T-cell (primary cell): ENCODE measurements around the gene KLF7. TPM values are rescaled to one million over a fixed set of nuclear protein-coding genes. Genes with fewer than 3 reads are reported as not detected.

ENCODE experiments used
- ATAC-seq, 4 experiments: fragments of 200-7000 bp in 3 of 4; fragments of 150-1000 bp in 1 of 4; cut with Tn5 transposase; replicated peaks in 1 of 4; 1 replicate in 3 of 4; 2 replicates in 1 of 4; pipeline ENCODE4 v1.10.0; 2021; ENCODE audit warnings: moderate library complexity in 3 of 4, mild to moderate bottlenecking in 2 of 4, moderate number of reproducible peaks in 1 of 4
- CTCF ChIA-PET, 2 donors: fragments of 300-600 bp; sonication (Branson Sonifier 250); formaldehyde crosslinking; loops; one replicate each; lab custom pipeline; 2022; ENCODE audit warnings: antibody characterized with exemption in 2 of 2; lab: Charles Lee
- POLR2A ChIA-PET, 2 donors: fragments of 300-600 bp; sonication (Branson Sonifier 250); formaldehyde crosslinking; loops; one replicate each; lab custom pipeline; 2022; ENCODE audit warnings: antibody characterized with exemption in 2 of 2; lab: Charles Lee
- DNase-seq, 35 experiments: peaks; one replicate each; pipeline versions ENCODE4 v3.0.0 to v3.0.0-alpha.2; 2013 to 2023
- H3K27ac ChIP-seq: one replicate; pipeline ENCODE4 v1.5.1; 2013; ENCODE audit warnings: low read length
- H3K27me3 ChIP-seq, 2 experiments: replicated peaks in 1 of 2; 1 replicate in 1 of 2; 2 replicates in 1 of 2; pipeline versions ENCODE4 v1.6.1 to v1.7.0; 2013; ENCODE audit warnings: low read length in 1 of 2, mixed read lengths in 1 of 2; ENCODE audit not compliant: control insufficient read depth in 2 of 2, insufficient read depth in 2 of 2; ENCODE audit errors: extremely low read depth in 1 of 2
- H3K36me3 ChIP-seq, 2 donors: 1 replicate in 1 of 2; 2 replicates in 1 of 2; pipeline versions ENCODE4 v1.6.1 to v1.7.0; 2013; ENCODE audit warnings: low read length in 1 of 2; ENCODE audit not compliant: control insufficient read depth in 2 of 2, insufficient read depth in 1 of 2; ENCODE audit errors: extremely low read depth in 1 of 2
- H3K4me1 ChIP-seq, 2 experiments: 1 replicate in 1 of 2; 2 replicates in 1 of 2; pipeline versions ENCODE4 v1.6.1 to v1.7.0; 2013; ENCODE audit warnings: low read length in 2 of 2, mixed read lengths in 1 of 2; ENCODE audit not compliant: insufficient read depth in 2 of 2, control insufficient read depth in 1 of 2; ENCODE audit errors: extremely low read depth in 1 of 2
- H3K4me3 ChIP-seq, 2 donors: 1 replicate in 1 of 2; 2 replicates in 1 of 2; pipeline versions ENCODE4 v1.5.1 to v1.7.0; 2013; ENCODE audit warnings: mild to moderate bottlenecking in 2 of 2, low read length in 1 of 2, moderate library complexity in 1 of 2; ENCODE audit not compliant: control insufficient read depth in 1 of 2; ENCODE audit errors: extremely low read depth in 1 of 2
- H3K9me3 ChIP-seq: 2 replicates; pipeline ENCODE4 v1.7.0; 2013
- H3K27ac Mint-ChIP-seq, 2 donors: one replicate each; pipeline ENCODE4 v1.8.0; 2020 to 2021; ENCODE audit warnings: mild to moderate bottlenecking in 2 of 2, mixed read lengths in 2 of 2
- H3K27me3 Mint-ChIP-seq, 2 donors: one replicate each; pipeline ENCODE4 v1.8.0; 2021 to 2022; ENCODE audit warnings: mixed read lengths in 2 of 2
- H3K36me3 Mint-ChIP-seq: one replicate; pipeline ENCODE4 v1.8.0; 2021; ENCODE audit warnings: mixed read lengths
- H3K4me1 Mint-ChIP-seq, 3 donors: one replicate each; pipeline ENCODE4 v1.8.0; 2020 to 2022; ENCODE audit warnings: mixed read lengths in 3 of 3, mild to moderate bottlenecking in 1 of 3
- H3K4me3 Mint-ChIP-seq, 3 donors: one replicate each; pipeline ENCODE4 v1.8.0; 2020 to 2022; ENCODE audit warnings: mild to moderate bottlenecking in 3 of 3, mixed read lengths in 3 of 3, moderate library complexity in 3 of 3
- H3K9me3 Mint-ChIP-seq, 3 donors: one replicate each; pipeline ENCODE4 v1.8.0; 2020 to 2022; ENCODE audit warnings: mixed read lengths in 3 of 3
- WGBS: methylation state at CpG from one replicate; pipeline ENCODE4 v1.1.5; 2013; ENCODE audit warnings: missing lambda C conversion rate; ENCODE audit not compliant: insufficient coverage; 5-methylcytosine and 5-hydroxymethylcytosine counted together
- total RNA-seq, 35 experiments: library from RNA in 6 of 35; stranded (reverse) in 6 of 35; fragments of 120-200 nt in 1 of 35; gene quantifications; one replicate each; pipeline versions ENCODE4 v1.2.1 to v1.2.4 and lab custom pipeline; 2013 to 2026

Gene KLF7
- total RNA-seq, 5 donors from 2014 or later (not counting 1 experiment from before 2014, with no cell fraction given): 56.8 to 90.6 (median 65.7) TPM

GRCh38 chr2:207202645-207203044, 36.9 kb upstream of the KLF7 start:
- no peak overlapping the region for H3K27ac Mint-ChIP-seq
- POLR2A ChIA-PET: no interaction called here
- peaks cover 0 to 4% (median 0%) of the 10 kb centered on the region in 3 donors for H3K9me3 Mint-ChIP-seq
- no peaks in the 10 kb centered on the region for H3K36me3 Mint-ChIP-seq
- H3K4me1 Mint-ChIP-seq: no peaks in the 10 kb centered on the region
- Histone ChIP-seq H3K27me3 (no peaks in the 10 kb centered on the region), H3K4me3 (no peak overlapping the region), H3K4me1 (no peaks in the 10 kb centered on the region), H3K9me3 (no peaks in the 10 kb centered on the region), H3K27ac (no peak overlapping the region), H3K36me3 (no peaks in the 10 kb centered on the region)
- WGBS: 25% methylated on average over 2 of the region's 4 CpGs
- peaks cover 0 to 1% of the 10 kb centered on the region in 2 donors for H3K27me3 Mint-ChIP-seq
- CTCF ChIA-PET: interaction anchor here in 1 of 2 donors (0.8 kb wide), 1 partner anchor 8 kb away, joined by 3 read pairs; no protein-coding TSS in a partner anchor
- H3K4me3 Mint-ChIP-seq: no peak overlapping the region
- DNase-seq (no peak), ATAC-seq (no peak)

DNA sequence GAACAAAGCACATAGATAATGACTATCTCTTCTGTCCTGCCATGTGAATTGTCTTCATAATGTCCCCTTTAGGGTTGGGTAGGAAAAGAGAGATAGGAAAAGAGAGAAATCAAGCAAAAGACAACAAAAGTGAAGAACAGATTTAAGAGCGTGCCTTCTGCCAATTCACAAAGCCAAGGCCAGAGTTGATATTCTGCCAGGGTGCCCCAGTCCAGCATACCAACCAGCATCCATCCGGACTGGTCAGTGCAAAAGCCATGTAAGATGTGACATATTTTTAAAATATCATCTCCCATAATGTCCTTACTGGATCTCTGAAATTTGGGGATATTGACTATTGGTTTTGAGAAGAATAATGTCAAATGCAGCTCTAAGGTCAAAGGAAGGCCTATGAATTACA, 35.7 kb upstream of the KLF7 start:
- CTCF ChIA-PET: no interaction called here
- no peak for DNase-seq
- POLR2A ChIA-PET: no interaction called here
- Histone ChIP-seq H3K9me3 (no peaks in the 10 kb centered on the region), H3K4me1 (no peaks in the 10 kb centered on the region), H3K27ac (no peak overlapping the region), H3K36me3 (no peaks in the 10 kb centered on the region), H3K27me3 (no peaks in the 10 kb centered on the region), H3K4me3 (no peak overlapping the region)
- no peaks in the 10 kb centered on the region for H3K4me1 Mint-ChIP-seq
- H3K27me3 Mint-ChIP-seq: peaks cover 0 to 4% of the 10 kb centered on the region in 2 donors
- no peaks in the 10 kb centered on the region for H3K36me3 Mint-ChIP-seq
- WGBS: no CpG with 5 or more reads among the region's 2 CpGs
- H3K9me3 Mint-ChIP-seq: peaks cover 0 to 6% (median 0%) of the 10 kb centered on the region in 3 donors
- no peak overlapping the region for H3K27ac Mint-ChIP-seq
- H3K4me3 Mint-ChIP-seq: no peak overlapping the region
- no peak for ATAC-seq

- POLR2A ChIA-PET: no interaction called here
- Histone ChIP-seq H3K36me3 (no peaks in the 10 kb centered on the region), H3K27me3 (no peaks in the 10 kb centered on the region), H3K4me1 (no peaks in the 10 kb centered on the region), H3K4me3 (no peak overlapping the region), H3K9me3 (no peaks in the 10 kb centered on the region), H3K27ac (no peak overlapping the region)
- DNase-seq: no peak
- no peak overlapping the region for H3K27ac Mint-ChIP-seq
- CTCF ChIA-PET: no interaction called here
- no peak overlapping the region for H3K4me3 Mint-ChIP-seq
- H3K4me1 Mint-ChIP-seq: no peaks in the 10 kb centered on the region
- WGBS: 100% methylated on average over 4 of the region's 8 CpGs
- ATAC-seq: no peak
- no peaks in the 10 kb centered on the region for H3K36me3 Mint-ChIP-seq
- H3K27me3 Mint-ChIP-seq: peaks cover 0 to 6% of the 10 kb centered on the region in 2 donors
- peaks cover 0 to 6% (median 0%) of the 10 kb centered on the region in 3 donors for H3K9me3 Mint-ChIP-seq
These were observed 34.4 kb upstream of the KLF7 start for GRCh38 chr2:207200136-207200535.

- Histone ChIP-seq H3K9me3 (no peaks in the 10 kb centered on the region), H3K4me1 (peaks cover 0 to 2% of the 10 kb centered on the region in 2 experiments), H3K27me3 (no peaks in the 10 kb centered on the region), H3K4me3 (no peak overlapping the region), H3K27ac (no peak overlapping the region), H3K36me3 (no peaks in the 10 kb centered on the region)
- ChIA-PET POLR2A (no interaction called here), CTCF (no interaction called here)
- peaks cover 0 to 4% (median 3%) of the 10 kb centered on the region in 3 donors for H3K9me3 Mint-ChIP-seq
- H3K27ac Mint-ChIP-seq: no peak overlapping the region
- no CpG with 5 or more reads among the region's 2 CpGs for WGBS
- H3K4me3 Mint-ChIP-seq: no peak overlapping the region
- H3K27me3 Mint-ChIP-seq: peaks cover 2 to 6% of the 10 kb centered on the region in 2 donors
- ATAC-seq (no peak), DNase-seq (no peak)
- H3K36me3 Mint-ChIP-seq: no peaks in the 10 kb centered on the region
- peaks cover 0 to 9% (median 3%) of the 10 kb centered on the region in 3 donors for H3K4me1 Mint-ChIP-seq
These were observed 28.3 kb upstream of the KLF7 start for GRCh38 chr2:207194028-207194427.

DNA sequence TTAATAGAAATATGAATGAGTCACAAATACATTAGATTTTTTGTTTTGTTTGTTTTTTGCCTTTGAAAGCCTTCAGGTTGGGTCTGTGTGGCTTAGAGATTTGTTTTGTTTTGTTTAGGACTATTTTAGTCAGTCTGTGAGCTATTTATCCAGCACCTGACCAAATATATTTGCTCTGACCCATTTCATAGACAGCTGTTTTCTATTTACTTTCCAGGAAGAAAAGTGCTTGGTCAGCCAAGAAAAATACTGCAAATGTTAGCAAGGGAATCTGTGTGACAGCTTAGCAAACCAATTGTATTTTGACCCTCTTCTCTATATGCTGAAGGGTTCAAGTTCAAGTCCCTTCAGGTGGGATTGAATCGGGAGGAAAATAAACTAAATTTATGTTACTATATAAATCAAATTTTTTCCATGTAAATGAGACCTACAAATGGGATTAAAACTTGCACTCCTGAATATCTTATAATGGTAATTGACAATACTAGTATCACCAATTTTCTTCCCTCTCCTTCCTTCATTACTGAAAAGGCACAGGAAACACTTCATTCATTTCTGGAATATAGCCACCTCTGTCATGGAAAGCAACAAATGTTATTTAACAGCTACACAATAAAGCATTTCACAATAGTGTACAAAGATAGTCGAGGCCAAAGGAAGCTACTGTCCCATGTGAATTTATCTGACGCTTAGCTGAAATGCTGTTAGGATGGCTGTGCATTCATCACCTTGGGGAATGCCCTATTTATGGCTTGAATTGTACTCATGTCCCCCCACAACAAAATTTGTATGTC, 23.1 kb upstream of the KLF7 start:
- H3K9me3 Mint-ChIP-seq: peaks cover 0 to 9% (median 7%) of the 10 kb centered on the region in 3 donors
- H3K36me3 ChIP-seq: no peaks in the 10 kb centered on the region
- H3K4me3 Mint-ChIP-seq: no peak overlapping the region
- ChIA-PET CTCF (interaction anchor here in 1 of 2 donors (0.8 kb wide), 1 partner anchor 9 kb away, joined by 3 read pairs; no protein-coding TSS in a partner anchor), POLR2A (interaction anchor here in 1 of 2 donors (0.5 kb wide), 1 partner anchor 188 kb away, joined by 3 read pairs; no protein-coding TSS in a partner anchor)
- no peaks in the 10 kb centered on the region for H3K9me3 ChIP-seq
- ATAC-seq (no peak), DNase-seq (no peak)
- peaks cover 0 to 2% of the 10 kb centered on the region in 2 experiments for H3K4me1 ChIP-seq
- WGBS: no CpG with 5 or more reads among the region's 3 CpGs
- peaks cover 0 to 6% of the 10 kb centered on the region in 2 donors for H3K27me3 Mint-ChIP-seq
- no peak overlapping the region for H3K4me3 ChIP-seq
- H3K36me3 Mint-ChIP-seq: peaks cover 4% of the 10 kb centered on the region
- H3K4me1 Mint-ChIP-seq: peaks cover 0 to 9% (median 3%) of the 10 kb centered on the region in 3 donors
- H3K27me3 ChIP-seq: no peaks in the 10 kb centered on the region
- no peak overlapping the region for H3K27ac Mint-ChIP-seq
- H3K27ac ChIP-seq: no peak overlapping the region

- Histone ChIP-seq H3K27me3 (no peaks in the 10 kb centered on the region), H3K4me1 (no peaks in the 10 kb centered on the region), H3K9me3 (no peaks in the 10 kb centered on the region), H3K4me3 (no peak overlapping the region), H3K36me3 (no peaks in the 10 kb centered on the region), H3K27ac (no peak overlapping the region)
- no peak overlapping the region for H3K4me3 Mint-ChIP-seq
- peaks cover 4% of the 10 kb centered on the region for H3K36me3 Mint-ChIP-seq
- WGBS: 78% methylated on average over 6 of the region's 6 CpGs
- H3K27ac Mint-ChIP-seq: no peak overlapping the region
- peaks cover 0 to 9% (median 4%) of the 10 kb centered on the region in 3 donors for H3K9me3 Mint-ChIP-seq
- H3K27me3 Mint-ChIP-seq: peaks cover 0 to 6% of the 10 kb centered on the region in 2 donors
- ChIA-PET CTCF (no interaction called here), POLR2A (no interaction called here)
- DNase-seq (no peak), ATAC-seq (no peak)
- H3K4me1 Mint-ChIP-seq: no peaks in the 10 kb centered on the region
These were observed 19.6 kb upstream of the KLF7 start for GRCh38 chr2:207185372-207185771.
